ENCODE data around the gene ABCA3. TPM values are rescaled to one million over a fixed set of nuclear protein-coding genes. Genes with fewer than 3 reads are reported as not detected.
A peak's percentile ranks its signal among the peaks of the same experiment; 100 is the strongest.

The ABCA3 gene
- total and polyA plus RNA-seq, 2 of the 8 experiments (the other 6 are each of a cell fraction or from before 2014, with no cell fraction given) = 5.7 to 7.9 TPM

DNA sequence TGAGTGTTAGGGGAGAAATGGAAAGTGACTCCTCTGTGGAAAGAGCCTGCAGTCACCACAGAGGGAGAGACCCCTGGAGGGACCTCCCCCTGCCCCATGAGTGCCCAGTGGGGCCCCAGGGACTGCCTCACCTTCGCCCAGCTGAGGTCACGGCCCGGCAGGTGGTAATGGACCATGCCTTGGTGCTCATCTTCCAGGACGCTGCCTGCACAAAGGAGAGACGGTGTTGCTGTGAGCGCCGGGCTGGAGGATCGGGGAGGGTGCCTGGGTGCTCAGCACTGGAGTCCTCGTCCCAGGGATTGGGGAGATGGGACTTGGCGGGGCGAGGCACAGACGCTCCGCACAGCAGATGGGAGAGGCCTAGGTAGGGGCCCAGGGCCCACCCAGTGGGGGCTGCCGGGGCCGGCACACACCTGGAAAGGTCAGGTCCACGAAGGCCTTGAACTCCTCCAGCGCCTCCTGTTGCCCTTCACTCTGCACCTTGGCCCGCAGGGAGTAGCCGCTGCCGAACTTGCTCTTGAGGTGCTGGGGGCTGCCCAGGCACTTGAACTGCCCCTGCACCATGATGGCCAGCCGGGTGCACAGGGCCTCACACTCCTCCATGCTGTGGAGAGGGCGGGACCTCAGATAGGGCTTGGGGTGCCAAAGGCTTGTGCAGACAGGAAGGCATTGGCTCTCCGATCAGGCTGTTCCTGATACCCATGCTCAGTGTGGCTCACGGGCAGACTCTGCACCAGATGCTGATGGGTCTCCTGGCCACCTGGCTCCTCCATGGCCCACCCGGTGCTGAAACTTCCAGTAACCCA is 62.9 kb downstream of the ABCA3 start:
- Histone ChIP-seq H4K91ac (replicated peaks; ENCODE audit: insufficient read length, low read length) (no peak overlapping the region), H3K9me3 (ENCODE audit: insufficient read depth in 2 of 2, low read depth in 1 of 2, low read length in 1 of 2) (no peaks in the 10 kb centered on the region), H3K4ac (replicated peaks; ENCODE audit: insufficient read length, low read depth, low read length) (no peak overlapping the region), H3K14ac (ENCODE audit: insufficient read length) (no peak overlapping the region), H3K4me2 (ENCODE audit: insufficient read depth in 1 of 2, low read depth in 2 of 2, low read length in 2 of 2) (no peak overlapping the region), H4K5ac (ENCODE audit: insufficient read length, low read depth, low read length) (no peak overlapping the region), H3K79me1 (ENCODE audit: low read depth, low read length) (no peaks in the 10 kb centered on the region), H2AFZ (ENCODE audit: low read length) (no peak overlapping the region), H3K36me3 (ENCODE audit: control insufficient read depth in 2 of 4, insufficient read depth in 4 of 4, low read length in 3 of 4) (no peaks in the 10 kb centered on the region), H2BK5ac (ENCODE audit: low read depth, low read length) (0 out of 2 replicates have a peak overlapping the region, but pooled peaks have one; percentile 8), H3K18ac (ENCODE audit: extremely low read depth, low read length) (no peak overlapping the region), H3K79me2 (ENCODE audit: control insufficient read depth in 1 of 2, insufficient read depth in 2 of 2, low read length in 2 of 2) (no peaks in the 10 kb centered on the region), H3K4me1 (replicated peaks in 1 of 4; ENCODE audit: control insufficient read depth in 3 of 4, insufficient read depth in 4 of 4, low read length in 3 of 4) (no peaks in the 10 kb centered on the region; a peak in 1 of 7 replicates), H2BK12ac (ENCODE audit: low read depth, low read length) (no peak overlapping the region), H3K27ac (ENCODE audit: low read depth, low read length) (no peak overlapping the region), H3K56ac (replicated peaks; ENCODE audit: insufficient read length, low read depth, low read length) (no peak overlapping the region), H2BK20ac (ENCODE audit: low read length) (no peak overlapping the region), H3K9ac (replicated peaks in 1 of 4; ENCODE audit: extremely low read depth in 1 of 4, low read depth in 3 of 4, low read length in 3 of 4) (no peak overlapping the region), H2BK120ac (replicated peaks; ENCODE audit: low read depth, low read length) (no peak overlapping the region), H3K23me2 (ENCODE audit: low read depth, low read length) (no peaks in the 10 kb centered on the region), H2AK5ac (ENCODE audit: low read depth, low read length) (no peak overlapping the region), H3K27me3 (replicated peaks in 1 of 4; ENCODE audit: control insufficient read depth in 3 of 4, extremely low read depth in 1 of 4, insufficient read depth in 3 of 4, low read length in 3 of 4) (no peaks in the 10 kb centered on the region), H4K20me1 (replicated peaks in 1 of 2; ENCODE audit: control insufficient read depth in 1 of 2, insufficient read depth in 2 of 2, low read length in 2 of 2) (peaks cover 3 to 5% of the 10 kb centered on the region in 2 experiments), H2BK15ac (ENCODE audit: low read length) (no peak overlapping the region), H3K23ac (ENCODE audit: insufficient read length) (no peak overlapping the region), H4K8ac (ENCODE audit: extremely low read depth, insufficient read depth, low read length) (peak overlapping the region; percentile 35; the same call in 1 of the 2 replicates), H3K4me3 (ENCODE audit: extremely low read depth in 1 of 4, insufficient read depth in 2 of 4, low read depth in 3 of 4, low read length in 4 of 4) (no peak overlapping the region)
- TF ChIP-seq SP4 (IDR thresholded peaks at IDR 0.05; ENCODE audit: low read length) (no peak), TBP (IDR thresholded peaks at IDR 0.05; ENCODE audit: low read depth, low read length) (no peak)
- TF ChIP-seq, protein P1, sequence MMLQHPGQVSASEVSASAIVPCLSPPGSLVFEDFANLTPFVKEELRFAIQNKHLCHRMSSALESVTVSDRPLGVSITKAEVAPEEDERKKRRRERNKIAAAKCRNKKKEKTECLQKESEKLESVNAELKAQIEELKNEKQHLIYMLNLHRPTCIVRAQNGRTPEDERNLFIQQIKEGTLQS (IDR thresholded peaks at IDR 0.05; ENCODE audit: insufficient read depth, low read depth, low read length) = no peak
- ChIA-PET CTCF (ENCODE audit: partially characterized antibody) (interaction anchor here (0.6 to 4.8 kb wide), 12 partner anchors 7 to 223 kb away, joined by 3 to 30 read pairs (median 4); no protein-coding TSS in a partner anchor), POLR2A (ENCODE audit: partially characterized antibody) (interaction anchor here (0.6 to 1.9 kb wide), 11 partner anchors 9 to 325 kb away, joined by 3 to 6 read pairs (median 3); partner anchors contain the start of gene ECI1)
- FAIRE-seq (no peak), DNase-seq (ENCODE audit: low read depth in 1 of 2, low spot score in 2 of 2) (no peak)
- 90% methylated on average over 24 of the region's 25 CpGs; no CpG with 5 or more reads in 1 of the 2 experiments for WGBS, 2 experiments (ENCODE audit: extremely low coverage in 1 of 2, insufficient coverage in 1 of 2, insufficient read length in 1 of 2, insufficient replicate concordance in 2 of 2, low coverage in 1 of 2, low lambda C conversion rate in 2 of 2, missing lambda C conversion rate in 1 of 2)

Measured in H1 (cell line).